CD14-positive monocyte (primary cell): Measurements from ENCODE around the gene CREB5. TPM values are rescaled to one million over a fixed set of nuclear protein-coding genes. Genes with fewer than 3 reads are reported as not detected.

Experiments
- DNase-seq, 3 donors: peaks; one replicate each; pipeline ENCODE4 v3.0.0-alpha.2; 2011 to 2022
- H2AFZ ChIP-seq: 2 replicates; pipeline ENCODE4 v1.6.0; 2012; ENCODE audit warnings: mild to moderate bottlenecking, low read depth, low read length, inconsistent platforms; ENCODE audit not compliant: insufficient read depth, poor library complexity, severe bottlenecking
- H3K27ac ChIP-seq, 2 donors: 1 replicate in 1 of 2; 2 replicates in 1 of 2; pipeline ENCODE4 v1.5.1; 2012 to 2013; ENCODE audit warnings: low read length in 2 of 2, control low read depth in 1 of 2, inconsistent platforms in 1 of 2, low read depth in 1 of 2, mild to moderate bottlenecking in 1 of 2
- H3K27me3 ChIP-seq, 2 donors: one replicate each; pipeline versions ENCODE4 v1.6.0 to v1.6.1; 2011 to 2013; ENCODE audit warnings: low read length in 2 of 2; ENCODE audit not compliant: control insufficient read depth in 2 of 2, insufficient read depth in 2 of 2
- H3K36me3 ChIP-seq, 2 donors: replicated peaks in 1 of 2; 1 replicate in 1 of 2; 2 replicates in 1 of 2; pipeline versions ENCODE4 v1.5.1 to v1.6.1; 2012 to 2013; ENCODE audit warnings: low read length in 2 of 2, control low read depth in 1 of 2, inconsistent platforms in 1 of 2, mild to moderate bottlenecking in 1 of 2; ENCODE audit not compliant: insufficient read depth in 2 of 2, control insufficient read depth in 1 of 2
- H3K4me1 ChIP-seq, 2 donors: 1 replicate in 1 of 2; 2 replicates in 1 of 2; pipeline versions ENCODE4 v1.5.1 to v1.6.1; 2012 to 2013; ENCODE audit warnings: low read length in 2 of 2, control low read depth in 1 of 2, inconsistent platforms in 1 of 2, mild to moderate bottlenecking in 1 of 2, moderate library complexity in 1 of 2; ENCODE audit not compliant: insufficient read depth in 2 of 2, control insufficient read depth in 1 of 2
- H3K4me2 ChIP-seq: replicated peaks from 2 replicates; pipeline ENCODE3; 2012; ENCODE audit warnings: low read length, moderate library complexity, mild to moderate bottlenecking; ENCODE audit not compliant: poor library complexity, severe bottlenecking; ENCODE audit errors: extremely low read depth
- H3K4me3 ChIP-seq, 3 experiments: fragments of 200-600 bp in 1 of 3; sonication (generic) in 1 of 3; replicated peaks in 1 of 3; 1 replicate in 2 of 3; 2 replicates in 1 of 3; pipeline ENCODE4 v1.5.1; 2011 to 2013; ENCODE audit warnings: low read length in 3 of 3, mild to moderate bottlenecking in 3 of 3, control low read depth in 2 of 3, low read depth in 2 of 3, inconsistent platforms in 1 of 3, moderate library complexity in 1 of 3
- H3K79me2 ChIP-seq: 2 replicates; pipeline ENCODE4 v1.6.0; 2012; ENCODE audit warnings: mild to moderate bottlenecking, control low read depth, inconsistent platforms, low read length, moderate library complexity; ENCODE audit not compliant: insufficient read depth
- H3K9ac ChIP-seq: 2 replicates; pipeline ENCODE4 v1.6.0; 2017; ENCODE audit warnings: low read length, mild to moderate bottlenecking; ENCODE audit not compliant: insufficient read depth, poor library complexity, severe bottlenecking
- H3K9me3 ChIP-seq, 2 donors: replicated peaks in 1 of 2; 1 replicate in 1 of 2; 2 replicates in 1 of 2; pipeline versions ENCODE4 v1.5.1 to v1.6.1; 2012 to 2013; ENCODE audit warnings: low read length in 2 of 2, control low read depth in 1 of 2; ENCODE audit not compliant: control insufficient read depth in 1 of 2, insufficient read depth in 1 of 2
- H4K20me1 ChIP-seq: 2 replicates; pipeline ENCODE4 v1.6.0; 2012; ENCODE audit warnings: mild to moderate bottlenecking, low read length, control low read depth, moderate library complexity; ENCODE audit not compliant: insufficient read depth
- H3K27ac Mint-ChIP-seq, 7 donors: one replicate each; pipeline ENCODE4 v1.8.0; 2020; ENCODE audit warnings: mild to moderate bottlenecking in 7 of 7, mixed read lengths in 7 of 7, moderate library complexity in 6 of 7, inconsistent platforms in 2 of 7
- H3K27me3 Mint-ChIP-seq, 3 donors: one replicate each; pipeline ENCODE4 v1.8.0; 2021 to 2022; ENCODE audit warnings: low read depth in 3 of 3, mild to moderate bottlenecking in 3 of 3, mixed read lengths in 3 of 3, moderate library complexity in 3 of 3, inconsistent platforms in 1 of 3
- H3K36me3 Mint-ChIP-seq, 2 donors: one replicate each; pipeline ENCODE4 v1.8.0; 2020; ENCODE audit warnings: mixed read lengths in 2 of 2, inconsistent platforms in 1 of 2, mild to moderate bottlenecking in 1 of 2
- H3K4me1 Mint-ChIP-seq: one replicate; pipeline ENCODE4 v1.8.0; 2020; ENCODE audit warnings: mild to moderate bottlenecking, mixed read lengths
- H3K4me3 Mint-ChIP-seq, 2 donors: one replicate each; pipeline ENCODE4 v1.8.0; 2020; ENCODE audit warnings: mild to moderate bottlenecking in 2 of 2, mixed read lengths in 2 of 2, moderate library complexity in 1 of 2
- H3K9me3 Mint-ChIP-seq, 7 donors: one replicate each; pipeline ENCODE4 v1.8.0; 2020 to 2022; ENCODE audit warnings: mixed read lengths in 7 of 7, mild to moderate bottlenecking in 6 of 7, moderate library complexity in 6 of 7, inconsistent platforms in 2 of 7
- WGBS: methylation state at CpG from one replicate; pipeline ENCODE4 v1.1.5; 2013; ENCODE audit warnings: missing lambda C conversion rate; ENCODE audit not compliant: insufficient coverage; 5-methylcytosine and 5-hydroxymethylcytosine counted together
- intact Hi-C, 2 donors: fragments of 100-400 bp; cut with micrococcal nuclease; formaldehyde crosslinking; loops; one replicate each; pipeline versions ENCODE4 v1.15.0 to v1.15.1; 2023
- polyA plus RNA-seq, 3 donors: library from polyadenylated mRNA; depleted of rRNA in 1 of 3; unstranded in 2 of 3; stranded (reverse) in 1 of 3; fragments of 300-500 nt in 2 of 3; fragments of >200 nt in 1 of 3; fragmentation: Illumina TruSeq in 2 of 3; gene quantifications; 1 replicate in 2 of 3; 2 replicates in 1 of 3; pipeline ENCODE4 v1.2.3, GENCODE V29; 2012 to 2021
- TF ChIP-seq, protein P1 (sequence below): fragments of 200-600 bp; IDR thresholded peaks from one replicate; pipeline ENCODE4 v1.8.0; 2022; ENCODE audit warnings: antibody characterized with exemption, mild to moderate bottlenecking

Gene CREB5
- polyA plus RNA-seq, 3 donors: 25.1 to 72.3 (median 44.2) TPM

DNA sequence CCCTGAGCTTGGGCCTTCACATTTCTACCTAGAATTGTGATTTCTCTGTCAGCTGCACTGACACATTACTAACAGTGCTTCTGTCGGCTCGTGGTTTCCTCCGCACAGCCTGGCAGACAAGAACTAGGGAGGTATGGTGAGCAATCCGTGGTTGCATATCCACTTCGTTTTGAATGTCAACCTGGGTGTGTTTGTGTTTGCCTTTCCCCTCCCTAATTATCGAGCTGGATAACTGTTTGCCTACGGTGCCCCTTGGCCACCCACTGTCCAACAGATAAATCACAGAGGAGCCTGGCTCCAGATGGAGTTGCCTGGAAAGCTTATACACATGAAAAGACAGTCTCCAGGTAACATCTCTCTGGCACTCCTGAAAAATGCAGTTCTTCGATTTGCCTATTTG is 317.0 kb downstream of the CREB5 start:
- Histone ChIP-seq H3K4me1 (no peaks in the 10 kb centered on the region), H2AFZ (no peak overlapping the region), H3K4me3 (no peak overlapping the region), H3K27me3 (no peaks in the 10 kb centered on the region), H3K4me2 (no peak overlapping the region), H3K9me3 (no peaks in the 10 kb centered on the region), H3K79me2 (no peaks in the 10 kb centered on the region), H3K36me3 (peaks cover 26 to 95% of the 10 kb centered on the region in 2 donors), H3K27ac (no peak overlapping the region), H3K9ac (no peak overlapping the region), H4K20me1 (peaks cover 100% of the 10 kb centered on the region)
- Mint-ChIP-seq H3K27me3 (peaks cover 0 to 10% (median 4%) of the 10 kb centered on the region in 3 donors), H3K27ac (no peak overlapping the region), H3K4me3 (no peak overlapping the region), H3K4me1 (peaks cover 7% of the 10 kb centered on the region), H3K9me3 (peaks cover 0 to 1% (median 0%) of the 10 kb centered on the region in 7 donors), H3K36me3 (peaks cover 86 to 90% of the 10 kb centered on the region in 2 donors)
- TF ChIP-seq, protein P1, sequence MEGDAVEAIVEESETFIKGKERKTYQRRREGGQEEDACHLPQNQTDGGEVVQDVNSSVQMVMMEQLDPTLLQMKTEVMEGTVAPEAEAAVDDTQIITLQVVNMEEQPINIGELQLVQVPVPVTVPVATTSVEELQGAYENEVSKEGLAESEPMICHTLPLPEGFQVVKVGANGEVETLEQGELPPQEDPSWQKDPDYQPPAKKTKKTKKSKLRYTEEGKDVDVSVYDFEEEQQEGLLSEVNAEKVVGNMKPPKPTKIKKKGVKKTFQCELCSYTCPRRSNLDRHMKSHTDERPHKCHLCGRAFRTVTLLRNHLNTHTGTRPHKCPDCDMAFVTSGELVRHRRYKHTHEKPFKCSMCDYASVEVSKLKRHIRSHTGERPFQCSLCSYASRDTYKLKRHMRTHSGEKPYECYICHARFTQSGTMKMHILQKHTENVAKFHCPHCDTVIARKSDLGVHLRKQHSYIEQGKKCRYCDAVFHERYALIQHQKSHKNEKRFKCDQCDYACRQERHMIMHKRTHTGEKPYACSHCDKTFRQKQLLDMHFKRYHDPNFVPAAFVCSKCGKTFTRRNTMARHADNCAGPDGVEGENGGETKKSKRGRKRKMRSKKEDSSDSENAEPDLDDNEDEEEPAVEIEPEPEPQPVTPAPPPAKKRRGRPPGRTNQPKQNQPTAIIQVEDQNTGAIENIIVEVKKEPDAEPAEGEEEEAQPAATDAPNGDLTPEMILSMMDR: no peak
- no peak for DNase-seq
- 67% methylated on average over 3 of the region's 8 CpGs for WGBS
- intact Hi-C loops: no loop called here

DNA sequence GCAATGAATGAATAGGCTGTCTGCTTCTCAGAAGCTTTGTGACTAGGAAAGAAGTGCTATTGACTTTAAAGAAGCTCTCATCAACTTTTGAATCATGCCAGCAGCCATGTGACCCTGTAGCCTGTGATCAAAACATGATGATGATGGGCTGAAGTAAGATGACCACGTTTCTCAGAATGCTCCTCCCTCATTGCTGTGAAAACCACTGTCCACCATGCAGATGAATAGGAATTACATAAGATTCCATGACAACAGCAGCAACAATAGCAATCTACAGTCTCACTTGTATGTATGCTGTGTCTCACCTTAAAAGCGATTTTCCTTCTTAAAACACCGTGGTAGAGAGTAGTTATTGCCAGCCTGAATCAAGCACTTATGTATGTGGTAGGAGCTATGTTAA is 317.4 kb downstream of the CREB5 start:
- TF ChIP-seq, protein P1: no peak
- Histone ChIP-seq H3K9ac (no peak overlapping the region), H2AFZ (no peak overlapping the region), H4K20me1 (peaks cover 100% of the 10 kb centered on the region), H3K4me3 (no peak overlapping the region), H3K9me3 (no peaks in the 10 kb centered on the region), H3K27ac (no peak overlapping the region), H3K36me3 (peaks cover 22 to 90% of the 10 kb centered on the region in 2 donors), H3K27me3 (no peaks in the 10 kb centered on the region), H3K79me2 (no peaks in the 10 kb centered on the region), H3K4me2 (no peak overlapping the region), H3K4me1 (no peaks in the 10 kb centered on the region)
- no peak for DNase-seq
- intact Hi-C loops: no loop called here
- Mint-ChIP-seq H3K4me1 (peaks cover 7% of the 10 kb centered on the region), H3K4me3 (no peak overlapping the region), H3K36me3 (peaks cover 83 to 87% of the 10 kb centered on the region in 2 donors), H3K27ac (no peak overlapping the region), H3K9me3 (peaks cover 0 to 1% (median 0%) of the 10 kb centered on the region in 7 donors), H3K27me3 (peaks cover 0 to 10% (median 4%) of the 10 kb centered on the region in 3 donors)
- WGBS: no CpG with 5 or more reads among the region's 3 CpGs
